HL-60 (cell line): Measurements from ENCODE around the gene RELN.

ENCODE experiments used
- DNase-seq, 2 experiments: peaks; one replicate each; pipeline ENCODE4 v3.0.0-alpha.2; 2010 to 2020; ENCODE audit warnings: low read depth in 1 of 2, low spot score in 1 of 2
- H3K27ac ChIP-seq: fragments of 250-450 bp; sonication (Bioruptor Pico); replicated peaks from 2 replicates; pipeline ENCODE4 v1.5.1; 2020; ENCODE audit warnings: mild to moderate bottlenecking, moderate library complexity
- H3K27me3 ChIP-seq: fragments of 250-450 bp; sonication (Bioruptor Pico); 2 replicates; pipeline ENCODE4 v1.5.1; 2021; ENCODE audit warnings: mild to moderate bottlenecking, moderate library complexity; ENCODE audit not compliant: insufficient read depth, poor library complexity, severe bottlenecking
- H3K4me3 ChIP-seq: replicated peaks from 2 replicates; pipeline ENCODE4 v1.5.1; 2011; ENCODE audit warnings: mild to moderate bottlenecking, control low read depth, low read length; ENCODE audit not compliant: insufficient read depth
- CTCF ChIP-seq: IDR thresholded peaks from one replicate; pipeline ENCODE4 v1.5.1; 2011; ENCODE audit warnings: low read length, control low read depth, inconsistent platforms; ENCODE audit not compliant: insufficient read depth
- GABPA ChIP-seq: IDR thresholded peaks from 2 replicates; pipeline ENCODE4 v1.6.1; 2012; ENCODE audit warnings: low read depth
- POLR2AphosphoS5 ChIP-seq: IDR thresholded peaks from 2 replicates; pipeline ENCODE4 v1.6.1; 2012; ENCODE audit warnings: low read depth
- SPI1 ChIP-seq: IDR thresholded peaks from 2 replicates; pipeline ENCODE4 v1.6.1; 2012; ENCODE audit warnings: low read depth, mild to moderate bottlenecking, borderline replicate concordance
- TF ChIP-seq, protein P1 (sequence below): IDR thresholded peaks from 2 replicates; pipeline ENCODE4 v1.6.1; 2012; ENCODE audit warnings: low read depth; ENCODE audit not compliant: insufficient replicate concordance

Gene RELN

GRCh38 chr7:103964269-103964668 is 25.2 kb downstream of the RELN start:
- no peak overlapping the region for H3K27ac ChIP-seq
- H3K27me3 ChIP-seq, result peaks cover 3% of the 10 kb centered on the region
- TF ChIP-seq POLR2AphosphoS5, result no peak
- TF ChIP-seq CTCF, result no peak
- TF ChIP-seq, protein P1, sequence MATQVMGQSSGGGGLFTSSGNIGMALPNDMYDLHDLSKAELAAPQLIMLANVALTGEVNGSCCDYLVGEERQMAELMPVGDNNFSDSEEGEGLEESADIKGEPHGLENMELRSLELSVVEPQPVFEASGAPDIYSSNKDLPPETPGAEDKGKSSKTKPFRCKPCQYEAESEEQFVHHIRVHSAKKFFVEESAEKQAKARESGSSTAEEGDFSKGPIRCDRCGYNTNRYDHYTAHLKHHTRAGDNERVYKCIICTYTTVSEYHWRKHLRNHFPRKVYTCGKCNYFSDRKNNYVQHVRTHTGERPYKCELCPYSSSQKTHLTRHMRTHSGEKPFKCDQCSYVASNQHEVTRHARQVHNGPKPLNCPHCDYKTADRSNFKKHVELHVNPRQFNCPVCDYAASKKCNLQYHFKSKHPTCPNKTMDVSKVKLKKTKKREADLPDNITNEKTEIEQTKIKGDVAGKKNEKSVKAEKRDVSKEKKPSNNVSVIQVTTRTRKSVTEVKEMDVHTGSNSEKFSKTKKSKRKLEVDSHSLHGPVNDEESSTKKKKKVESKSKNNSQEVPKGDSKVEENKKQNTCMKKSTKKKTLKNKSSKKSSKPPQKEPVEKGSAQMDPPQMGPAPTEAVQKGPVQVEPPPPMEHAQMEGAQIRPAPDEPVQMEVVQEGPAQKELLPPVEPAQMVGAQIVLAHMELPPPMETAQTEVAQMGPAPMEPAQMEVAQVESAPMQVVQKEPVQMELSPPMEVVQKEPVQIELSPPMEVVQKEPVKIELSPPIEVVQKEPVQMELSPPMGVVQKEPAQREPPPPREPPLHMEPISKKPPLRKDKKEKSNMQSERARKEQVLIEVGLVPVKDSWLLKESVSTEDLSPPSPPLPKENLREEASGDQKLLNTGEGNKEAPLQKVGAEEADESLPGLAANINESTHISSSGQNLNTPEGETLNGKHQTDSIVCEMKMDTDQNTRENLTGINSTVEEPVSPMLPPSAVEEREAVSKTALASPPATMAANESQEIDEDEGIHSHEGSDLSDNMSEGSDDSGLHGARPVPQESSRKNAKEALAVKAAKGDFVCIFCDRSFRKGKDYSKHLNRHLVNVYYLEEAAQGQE, result no peak
- no peak for TF ChIP-seq GABPA
- TF ChIP-seq SPI1, result no peak
- DNase-seq, result no peak
- no peak overlapping the region for H3K4me3 ChIP-seq

- H3K4me3 ChIP-seq, result no peak overlapping the region
Measured at GRCh38 chr7:103962070-103962469, 27.4 kb downstream of the RELN start.

GRCh38 chr7:103958284-103958818 is 31.1 kb downstream of the RELN start:
- Histone ChIP-seq H3K27ac (no peak overlapping the region), H3K4me3 (no peak overlapping the region), H3K27me3 (peaks cover 3% of the 10 kb centered on the region)
- DNase-seq, result no peak
- TF ChIP-seq, protein P1, result no peak
- TF ChIP-seq POLR2AphosphoS5 (no peak), SPI1 (no peak), GABPA (no peak), CTCF (no peak)

More at GRCh38 chr7:103962070-103962469, 27.4 kb downstream of the RELN start:
- TF ChIP-seq, protein P1, result no peak
- TF ChIP-seq GABPA (no peak), SPI1 (no peak), POLR2AphosphoS5 (no peak), CTCF (no peak)
- Histone ChIP-seq H3K27ac (no peak overlapping the region), H3K27me3 (peaks cover 3% of the 10 kb centered on the region)
- DNase-seq, result no peak
